Head of caudate nucleus (tissue), 42 donors: ENCODE measurements around the gene RPS6KB1.
A peak's percentile ranks its signal among the peaks of the same experiment; 100 is the strongest.
"Not testable (repeated sequence)": the region's sequence is repeated elsewhere in the genome, so short reads cannot be mapped to it uniquely, and the experiment has no call there.

Experiments used
- DNase-seq, 42 donors: peaks; one replicate each; pipeline versions ENCODE4 v3.0.0 to v3.0.0-alpha.2; 2020 to 2021; ENCODE audit warnings: mixed read lengths in 7 of 42
- intact Hi-C: fragments of 100-400 bp; cut with DNase I; formaldehyde crosslinking; loops from one replicate; pipeline ENCODE4 v1.15.0; 2022

RPS6KB1 gene

DNA sequence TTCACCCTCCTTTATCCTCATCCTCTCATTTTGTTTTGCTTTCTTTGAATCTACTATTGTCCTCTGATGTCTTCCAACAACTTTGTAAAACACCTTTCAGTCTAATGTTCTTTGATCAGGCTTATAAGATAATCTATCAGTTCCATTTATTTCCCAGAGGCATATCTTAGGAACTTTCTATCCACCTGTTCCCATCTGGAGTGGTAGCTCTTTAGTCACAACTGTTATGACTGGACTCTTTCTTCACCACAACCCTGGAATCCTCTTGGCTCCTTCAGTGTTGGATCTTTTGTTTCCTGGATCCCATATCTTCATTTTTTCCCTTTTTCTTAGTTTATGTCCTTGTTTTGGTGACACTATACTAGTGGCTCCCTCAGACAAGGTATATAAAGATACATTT is 23.5 kb downstream of the RPS6KB1 start:
- DNase-seq, result no peak
- intact Hi-C loops, result loop anchor here (10.0 kb wide), 1 partner anchor 118 kb away; no protein-coding TSS in a partner anchor

DNA sequence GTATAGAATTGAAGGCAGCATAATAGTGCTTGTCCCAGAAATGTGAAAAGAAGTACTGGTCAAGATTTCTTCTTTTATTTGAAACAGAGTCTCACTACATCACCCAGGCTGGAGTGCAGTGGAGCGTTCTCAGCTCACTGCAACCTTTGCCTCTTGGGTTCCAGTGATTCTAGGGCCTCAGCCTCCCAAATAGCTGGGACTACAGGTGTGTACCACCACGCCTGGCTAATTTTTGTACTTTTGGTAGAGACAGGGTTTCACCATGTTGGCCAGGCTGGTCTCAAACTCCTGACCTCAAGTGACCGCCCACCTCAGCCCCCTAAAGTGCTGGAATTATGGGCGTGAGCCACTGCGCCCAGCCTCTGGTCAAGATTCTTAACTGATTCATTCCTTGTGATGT is 27.7 kb downstream of the RPS6KB1 start:
- DNase-seq, intact Hi-C loops: not testable (repeated sequence)

GRCh38 chr17:59930121-59930520 is 37.2 kb downstream of the RPS6KB1 start:
- DNase-seq, intact Hi-C loops: not testable (repeated sequence)

GRCh38 chr17:59930768-59931167 is 37.8 kb downstream of the RPS6KB1 start:
- peak in 10 of 42 donors; percentile 7 to 44 (median 16) for DNase-seq
- intact Hi-C loops, result not testable (repeated sequence)

DNA sequence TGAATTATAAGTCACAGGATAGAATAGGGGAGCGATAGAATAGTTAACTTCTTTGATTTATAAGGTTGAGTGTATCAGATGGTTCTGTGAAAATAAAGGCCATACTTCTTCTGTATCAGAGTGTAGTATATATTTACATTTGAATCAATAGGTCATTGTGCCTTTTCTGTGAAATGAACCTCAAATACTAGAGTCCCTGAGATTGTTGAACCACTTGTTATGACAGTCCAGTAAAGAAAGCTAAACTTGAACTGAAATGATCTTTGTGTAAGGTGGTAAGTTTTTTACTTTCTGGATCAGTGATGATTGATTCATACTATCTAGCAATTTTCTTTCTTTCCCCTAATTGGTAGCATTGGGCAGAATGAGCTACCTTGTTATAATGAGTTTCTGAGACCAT is 40.4 kb downstream of the RPS6KB1 start:
- DNase-seq, intact Hi-C loops: not testable (repeated sequence)

GRCh38 chr17:59940697-59941096 is 47.8 kb downstream of the RPS6KB1 start:
- intact Hi-C loops, result not testable (repeated sequence)
- peak in 1 of 42 donors; percentile 7 for DNase-seq

- no peak for DNase-seq
- intact Hi-C loops, result no loop called here
Observed at GRCh38 chr17:59941131-59941530, 48.2 kb downstream of the RPS6KB1 start.

- intact Hi-C loops, DNase-seq: not testable (repeated sequence)
Observed at GRCh38 chr17:59946433-59946832, 53.5 kb downstream of the RPS6KB1 start.

DNA sequence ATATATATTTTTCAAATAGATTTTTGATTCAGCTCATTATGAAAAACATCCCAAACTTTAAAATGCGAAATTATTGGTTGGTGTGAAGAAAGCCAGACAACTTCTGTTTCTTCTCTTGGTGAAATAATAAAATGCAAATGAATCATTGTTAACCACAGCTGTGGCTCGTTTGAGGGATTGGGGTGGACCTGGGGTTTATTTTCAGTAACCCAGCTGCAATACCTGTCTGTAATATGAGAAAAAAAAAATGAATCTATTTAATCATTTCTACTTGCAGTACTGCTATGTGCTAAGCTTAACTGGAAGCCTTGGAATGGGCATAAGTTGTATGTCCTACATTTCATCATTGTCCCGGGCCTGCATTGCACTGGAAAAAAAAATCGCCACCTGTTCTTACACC is 54.4 kb downstream of the RPS6KB1 start:
- intact Hi-C loops, DNase-seq: not testable (repeated sequence)

DNA sequence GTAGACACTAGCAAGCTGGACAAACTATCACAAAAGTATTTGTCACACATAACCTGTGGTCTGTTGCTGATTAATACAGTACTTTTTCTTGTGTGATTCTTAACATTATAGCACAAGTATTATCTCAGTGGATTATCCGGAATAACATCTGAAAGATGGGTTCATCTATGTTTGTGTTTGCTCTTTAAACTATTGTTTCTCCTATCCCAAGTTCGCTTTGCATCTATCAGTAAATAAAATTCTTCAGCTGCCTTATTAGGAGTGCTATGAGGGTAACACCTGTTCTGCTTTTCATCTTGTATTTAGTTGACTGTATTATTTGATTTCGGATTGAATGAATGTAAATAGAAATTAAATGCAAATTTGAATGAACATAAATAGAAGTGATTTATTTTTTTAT is 57.1 kb downstream of the RPS6KB1 start:
- no peak for DNase-seq

GRCh38 chr17:59954856-59955255 is 61.9 kb downstream of the RPS6KB1 start:
- DNase-seq, result no peak
- intact Hi-C loops, result no loop called here

More for the DNA sequence above, 57.1 kb downstream of the RPS6KB1 start:
- intact Hi-C loops, result no loop called here

- intact Hi-C loops, result not testable (repeated sequence)
Observed at GRCh38 chr17:59959574-59959973, 66.7 kb downstream of the RPS6KB1 start.

GRCh38 chr17:59962739-59963318 is 69.9 kb downstream of the RPS6KB1 start:
- intact Hi-C loops, result no loop called here
- no peak for DNase-seq

More at GRCh38 chr17:59959574-59959973, 66.7 kb downstream of the RPS6KB1 start:
- DNase-seq, result not testable (repeated sequence)

DNA sequence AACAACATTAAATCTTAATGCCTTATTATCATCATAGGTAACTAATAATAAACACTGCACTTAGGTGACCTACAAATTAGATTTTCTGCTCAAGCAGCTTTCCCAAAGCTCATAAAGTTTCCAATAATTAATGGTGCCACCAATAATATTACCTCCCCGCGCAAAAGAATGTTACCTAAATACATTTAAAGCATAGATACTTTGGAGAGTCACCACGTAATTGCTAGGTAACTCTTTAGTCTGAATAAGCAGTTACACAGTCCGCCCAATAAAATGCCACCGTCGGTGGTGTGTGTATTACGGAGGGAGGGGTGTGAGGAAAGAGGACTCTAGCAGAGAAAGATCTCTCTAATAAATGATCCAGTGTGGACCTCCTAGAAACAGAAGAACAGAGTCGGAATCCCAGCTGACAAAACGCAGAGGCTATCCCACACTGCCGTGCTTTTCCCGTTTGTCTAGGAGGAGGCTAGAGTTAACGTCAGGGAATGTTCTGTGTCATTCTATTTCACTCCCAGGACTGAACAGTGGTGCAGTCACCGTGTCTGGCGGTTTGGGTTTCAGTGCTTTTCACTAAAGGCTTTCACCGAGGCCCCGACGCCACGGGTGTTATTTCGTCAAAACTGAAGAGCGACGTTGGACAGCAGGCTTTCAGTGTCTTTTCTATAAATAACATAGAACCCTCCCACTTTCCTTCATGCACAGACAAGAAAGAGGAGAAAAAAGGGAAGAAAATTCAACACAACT is 71.0 kb downstream of the RPS6KB1 start:
- DNase-seq, result peak; percentile 19 to 74 (median 50)
- intact Hi-C loops, result no loop called here

- peak; percentile 72 to 98 (median 93) for DNase-seq
- intact Hi-C loops, result no loop called here
Observed at GRCh38 chr17:59964482-59965328, 71.8 kb downstream of the RPS6KB1 start, which contains the start of gene RNFT1. Gene RNFT1 (minus strand): TSS chr17:59964740. CDS start chr17:59964663, 77 bp downstream.

DNA sequence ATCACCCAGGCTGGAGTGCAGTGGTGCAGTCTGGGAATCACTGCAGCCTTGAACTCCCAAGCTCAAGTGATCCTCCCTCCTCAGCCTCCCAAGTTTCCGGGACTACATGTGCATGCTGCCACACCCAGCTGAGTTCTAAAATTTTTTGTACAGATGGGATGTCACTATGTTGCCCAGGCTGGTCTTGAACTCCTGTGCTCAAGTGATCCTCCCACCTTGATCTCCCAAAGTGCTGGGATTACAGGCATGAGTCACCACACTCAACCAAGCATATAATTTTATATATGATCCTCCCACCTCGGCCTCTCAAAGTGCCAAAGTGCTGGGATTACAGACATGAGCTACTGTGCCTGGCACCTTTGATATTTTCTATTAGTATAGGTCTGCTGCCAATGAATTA is 78.8 kb downstream of the RPS6KB1 start:
- DNase-seq, intact Hi-C loops: not testable (repeated sequence)

DNA sequence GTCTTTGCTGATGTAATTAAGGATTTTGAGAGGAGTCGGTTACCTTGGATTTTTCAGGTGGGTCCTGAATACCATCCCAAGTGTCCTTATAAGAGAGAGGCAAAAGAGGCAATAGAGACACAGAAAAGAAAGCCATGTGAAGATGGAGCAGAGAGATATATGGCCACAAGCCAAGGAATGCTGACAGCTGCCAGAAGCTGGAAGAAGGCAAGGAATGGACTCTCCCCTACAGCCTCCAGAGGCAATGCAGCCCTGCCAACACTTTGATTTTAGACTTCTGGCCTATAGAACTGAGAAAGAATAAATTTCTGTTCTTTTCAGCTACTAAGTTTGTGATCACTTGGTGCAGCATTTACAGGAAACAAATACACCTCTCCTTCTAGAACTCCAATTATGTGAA is 79.9 kb downstream of the RPS6KB1 start:
- no peak for DNase-seq
- intact Hi-C loops, result no loop called here

DNA sequence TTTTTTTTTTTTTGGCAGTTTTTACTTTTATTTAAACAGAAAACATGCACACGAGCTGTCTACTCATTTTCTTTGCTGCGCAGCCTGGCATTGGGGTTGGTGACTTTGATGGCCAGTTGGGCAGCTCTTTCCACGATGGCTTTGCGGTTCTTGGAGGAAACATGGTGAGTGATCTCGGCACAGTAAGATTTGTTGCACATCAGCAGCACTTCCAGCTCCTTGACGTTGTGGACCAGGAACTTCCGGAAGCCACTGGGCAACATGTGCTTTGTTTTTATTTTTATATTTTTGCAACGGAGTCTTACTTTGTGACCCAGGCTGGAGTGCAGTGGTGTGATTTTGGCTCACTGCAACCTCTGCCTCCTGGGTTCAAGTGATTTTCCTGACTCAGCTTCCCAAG is 80.6 kb downstream of the RPS6KB1 start:
- intact Hi-C loops, DNase-seq: not testable (repeated sequence)

- DNase-seq, intact Hi-C loops: not testable (repeated sequence)
Observed at GRCh38 chr17:59975166-59975565, 82.2 kb downstream of the RPS6KB1 start.
